Left ventricle myocardium inferior (tissue), 1 donor: ENCODE results near the gene DIS3. TPM values are rescaled to one million over a fixed set of nuclear protein-coding genes. Genes with fewer than 3 reads are reported as not detected.
"Not testable (repeated sequence)": the region's sequence is repeated elsewhere in the genome, so short reads cannot be mapped to it uniquely, and the experiment has no call there.

Source experiments
- DNase-seq: peaks from one replicate; pipeline ENCODE4 v3.0.0-alpha.2; 2020
- H3K27ac ChIP-seq: fragments of 200-600 bp; replicated peaks from 2 replicates; pipeline ENCODE4 v1.8.0; 2021
- H3K27me3 ChIP-seq: fragments of 200-600 bp; 2 replicates; pipeline ENCODE4 v1.8.0; 2021; ENCODE audit warnings: low read depth
- H3K36me3 ChIP-seq: fragments of 200-600 bp; 2 replicates; pipeline ENCODE4 v1.8.0; 2021
- H3K4me1 ChIP-seq: fragments of 200-600 bp; 2 replicates; pipeline ENCODE4 v1.8.0; 2021
- H3K4me3 ChIP-seq: fragments of 200-600 bp; 2 replicates; pipeline ENCODE4 v1.8.0; 2021; ENCODE audit warnings: mild to moderate bottlenecking, moderate library complexity
- H3K9me3 ChIP-seq: fragments of 200-600 bp; replicated peaks from 2 replicates; pipeline ENCODE4 v1.8.0; 2021
- CTCF ChIP-seq: fragments of 200-600 bp; IDR thresholded peaks from 2 replicates; pipeline ENCODE4 v1.8.0; 2021; ENCODE audit warnings: antibody characterized with exemption, mild to moderate bottlenecking, borderline replicate concordance
- intact Hi-C: fragments of 100-400 bp; cut with micrococcal nuclease; formaldehyde crosslinking; loops from one replicate; pipeline ENCODE4 v1.11.0; 2022
- total RNA-seq: library from RNA; stranded (reverse); fragmentation: NEBNext Ultra II Directional; extraction: Animal tissue kit (Norgen Biotek cat#: 25700); gene quantifications from one replicate; pipeline ENCODE4 v1.2.1, GENCODE V29; 2021
- donor health status: DM: no; HTN: yes; CAD: no; lungs with severe emphysema.

The DIS3 gene
- total RNA-seq, 1 donor from 2014 or later, result 13.8 TPM

GRCh38 chr13:72737033-72737432, 44.7 kb downstream of the DIS3 start:
- no peaks in the 10 kb centered on the region for H3K27me3 ChIP-seq
- H3K4me3 ChIP-seq, result no peak overlapping the region
- TF ChIP-seq CTCF, result no peak
- H3K9me3 ChIP-seq, result no peaks in the 10 kb centered on the region
- no peaks in the 10 kb centered on the region for H3K4me1 ChIP-seq
- peaks cover 13% of the 10 kb centered on the region for H3K36me3 ChIP-seq
- intact Hi-C loops, result no loop called here
- DNase-seq, result no peak
- no peak overlapping the region for H3K27ac ChIP-seq

GRCh38 chr13:72728290-72728605, 53.5 kb downstream of the DIS3 start:
- DNase-seq, result no peak
- TF ChIP-seq CTCF, result no peak
- intact Hi-C loops, result no loop called here
- H3K4me1 ChIP-seq, result peaks cover 30% of the 10 kb centered on the region
- H3K27me3 ChIP-seq, result no peaks in the 10 kb centered on the region
- H3K36me3 ChIP-seq, result peaks cover 9% of the 10 kb centered on the region
- H3K9me3 ChIP-seq, result no peaks in the 10 kb centered on the region
- peak overlapping the region; percentile 81 for H3K4me3 ChIP-seq
- H3K27ac ChIP-seq, result peak overlapping the region; percentile 44

- H3K36me3 ChIP-seq, result peaks cover 6% of the 10 kb centered on the region
- intact Hi-C loops, result no loop called here
- peak within 1 kb of the TSS; percentile 81 for H3K4me3 ChIP-seq
- H3K4me1 ChIP-seq, result peaks cover 30% of the 10 kb centered on the region
- peak; percentile 96 for DNase-seq
- no peaks in the 10 kb centered on the region for H3K9me3 ChIP-seq
- no peaks in the 10 kb centered on the region for H3K27me3 ChIP-seq
- TF ChIP-seq CTCF, result no peak
- peak within 1 kb of the TSS; percentile 70 for H3K27ac ChIP-seq
Observed at GRCh38 chr13:72727417-72728289, 54.0 kb downstream of the DIS3 start, which contains the start of the genes BORA and MZT1. TSS of gene BORA (plus strand) at chr13:72727923. CDS start at chr13:72728941, 1,018 bp downstream. TSS of gene MZT1 (minus strand) at chr13:72727629. CDS start at chr13:72727602, 27 bp downstream.

GRCh38 chr13:72726726-72727416, 54.8 kb downstream of the DIS3 start:
- DNase-seq, result peak; percentile 42
- intact Hi-C loops, result no loop called here

GRCh38 chr13:72726185-72726584, 55.5 kb downstream of the DIS3 start:
- intact Hi-C loops, DNase-seq, H3K36me3 ChIP-seq, H3K9me3 ChIP-seq, H3K27me3 ChIP-seq, H3K27ac ChIP-seq: not testable (repeated sequence)
- H3K4me3 ChIP-seq, result peak overlapping the region; percentile 81
- peaks cover 30% of the 10 kb centered on the region for H3K4me1 ChIP-seq

More at GRCh38 chr13:72726726-72727416, 54.8 kb downstream of the DIS3 start:
- TF ChIP-seq CTCF, result no peak
- H3K27ac ChIP-seq, result peak overlapping the region; percentile 70
- H3K27me3 ChIP-seq, result no peaks in the 10 kb centered on the region
- H3K36me3 ChIP-seq, result no peaks in the 10 kb centered on the region
- peaks cover 30% of the 10 kb centered on the region for H3K4me1 ChIP-seq
- H3K4me3 ChIP-seq, result peak overlapping the region; percentile 81
- no peaks in the 10 kb centered on the region for H3K9me3 ChIP-seq
